Measurements from ENCODE around the gene MANBA. TPM values are rescaled to one million over a fixed set of nuclear protein-coding genes. Genes with fewer than 3 reads are reported as not detected.
A peak's percentile ranks its signal among the peaks of the same experiment; 100 is the strongest.

Gene MANBA
- total RNA-seq, 1 experiment from 2014 or later = 21.4 TPM

- no peak overlapping the region for H4K8ac ChIP-seq (replicated peaks; ENCODE audit: insufficient read length, low read depth, low read length)
- H3K79me1 ChIP-seq (ENCODE audit: insufficient read depth, low read depth, low read length, poor library complexity, severe bottlenecking) = peaks cover 2% of the 10 kb centered on the region
- H3K14ac ChIP-seq (ENCODE audit: insufficient read depth, low read length) = no peak overlapping the region
- peaks cover 14% of the 10 kb centered on the region for H3K23me2 ChIP-seq (ENCODE audit: insufficient read length, low read depth, low read length, poor library complexity, severe bottlenecking)
- no peaks in the 10 kb centered on the region for H3K9me3 ChIP-seq (ENCODE audit: control insufficient read depth, low read depth, low read length)
- no peak overlapping the region for H3K56ac ChIP-seq (ENCODE audit: insufficient read length, low read depth, low read length)
- Mint-ChIP-seq H3K9me3 (peaks cover 3 to 4% of the 10 kb centered on the region in 2 experiments; a peak in 3 of 5 replicates), H3K36me3 (ENCODE audit: insufficient read depth in 1 of 3, low read depth in 3 of 3) (peaks cover 4 to 12% (median 6%) of the 10 kb centered on the region in 3 experiments), H3K27me3 (ENCODE audit: low read depth) (peaks cover 6% of the 10 kb centered on the region), H3K4me3 (no peak overlapping the region), H3K27ac (peak overlapping the region in 2 of 3 experiments; percentile 4 to 6; a peak in 3 of 7 replicates), H3K4me1 (peaks cover 26% of the 10 kb centered on the region in 2 experiments)
- no peak overlapping the region for H3T11ph ChIP-seq (ENCODE audit: low read length)
- H3K79me2 ChIP-seq (ENCODE audit: insufficient read depth, low read length) = peaks cover 10% of the 10 kb centered on the region; the same call in 1 of the 2 replicates
- no peak for TF ChIP-seq CTCF (conservative IDR thresholded peaks at IDR 0.05)
- H2AFZ ChIP-seq (ENCODE audit: low read length) = no peak overlapping the region
- no peak overlapping the region for H2AK5ac ChIP-seq (ENCODE audit: insufficient read length, low read length)
- H3K18ac ChIP-seq (ENCODE audit: insufficient read length, low read depth, low read length) = no peak overlapping the region
- no peak overlapping the region for H3K9ac ChIP-seq (ENCODE audit: extremely low read depth, insufficient read length, low read length)
- H3K27ac ChIP-seq (ENCODE audit: insufficient read length, low read depth, low read length) = no peak overlapping the region
- no peak overlapping the region for H3K4ac ChIP-seq (ENCODE audit: low read depth, low read length)
- DNase-seq = no peak
- no peak overlapping the region for H2BK120ac ChIP-seq (ENCODE audit: low read depth, low read length, poor library complexity, severe bottlenecking)
- H2BK15ac ChIP-seq (ENCODE audit: low read depth, low read length) = no peak overlapping the region
- H2BK20ac ChIP-seq (ENCODE audit: low read depth, low read length, poor library complexity, severe bottlenecking) = no peak overlapping the region
- H4K20me1 ChIP-seq (ENCODE audit: control insufficient read depth, insufficient read depth, insufficient read length) = no peaks in the 10 kb centered on the region
- no peak overlapping the region for H4K5ac ChIP-seq (ENCODE audit: insufficient read length, low read depth, low read length)
- no peaks in the 10 kb centered on the region for H3K27me3 ChIP-seq (ENCODE audit: insufficient read depth, low read length)
- H2BK12ac ChIP-seq (ENCODE audit: insufficient read length, low read depth, low read length) = no peak overlapping the region
- no peak overlapping the region for H4K91ac ChIP-seq (ENCODE audit: insufficient read length, low read depth, low read length)
- H3K23ac ChIP-seq (ENCODE audit: insufficient read length, low read depth, low read length) = no peak overlapping the region
- no peak overlapping the region for H2BK5ac ChIP-seq (ENCODE audit: insufficient read length, low read length)
- no peak overlapping the region for H3K4me2 ChIP-seq (ENCODE audit: insufficient read depth, insufficient read length, low read length)
- no peaks in the 10 kb centered on the region for H3K4me1 ChIP-seq (ENCODE audit: insufficient read depth, low read length)
- WGBS (ENCODE audit: extremely low coverage, insufficient read length, low lambda C conversion rate) = no CpG with 5 or more reads among the region's 1 CpG
Observed at GRCh38 chr4:102757681-102758080, 3.1 kb downstream of the MANBA start.
